ENCODE results near the gene DDX10. TPM values are rescaled to one million over a fixed set of nuclear protein-coding genes. Genes with fewer than 3 reads are reported as not detected.

DDX10 gene
- total and polyA plus RNA-seq, 2 of the 8 experiments (the other 6 are each of a cell fraction or from before 2014, with no cell fraction given) = 49.2 to 52.2 TPM

DNA sequence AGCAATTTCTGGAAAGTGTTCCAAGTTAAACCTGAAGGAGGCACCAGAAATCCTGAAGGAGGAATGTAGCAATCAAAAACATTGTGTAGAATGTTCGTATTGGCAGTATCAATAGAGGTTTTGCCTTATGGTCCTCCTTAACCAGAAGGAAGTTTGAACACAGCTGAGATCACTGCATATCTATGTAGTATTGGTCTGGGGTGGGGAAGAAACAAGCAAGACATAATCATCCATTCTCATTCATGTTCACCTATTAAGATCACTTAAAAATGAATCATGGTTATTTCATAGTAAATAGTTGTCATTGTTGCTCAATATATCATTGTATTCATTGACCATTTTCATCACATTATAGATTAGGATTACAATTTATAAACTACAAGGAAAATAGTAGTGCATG lies 160.5 kb downstream of the DDX10 start:
- no peak overlapping the region for H2BK15ac ChIP-seq (ENCODE audit: low read length)
- H3K79me2 ChIP-seq (ENCODE audit: control insufficient read depth in 1 of 2, insufficient read depth in 2 of 2, low read length in 2 of 2) = peaks cover 0 to 3% of the 10 kb centered on the region in 2 experiments; a peak in 2 of 4 replicates
- no peaks in the 10 kb centered on the region; a peak in 1 of 4 replicates for H3K9me3 ChIP-seq (ENCODE audit: insufficient read depth in 2 of 2, low read depth in 1 of 2, low read length in 1 of 2)
- H3K18ac ChIP-seq (ENCODE audit: extremely low read depth, low read length) = no peak overlapping the region
- no peak overlapping the region for H3K23ac ChIP-seq (ENCODE audit: insufficient read length)
- TF ChIP-seq TAF1 (IDR thresholded peaks at IDR 0.05; ENCODE audit: low read depth, low read length) = no peak
- no peak for TF ChIP-seq CBX8 (IDR thresholded peaks at IDR 0.05; ENCODE audit: borderline replicate concordance, low read depth, low read length)
- TF ChIP-seq GABPA (IDR thresholded peaks at IDR 0.05; ENCODE audit: borderline replicate concordance, insufficient read depth, low read length) = no peak
- no peak for TF ChIP-seq CREB1 (IDR thresholded peaks at IDR 0.05)
- TF ChIP-seq, protein P1, sequence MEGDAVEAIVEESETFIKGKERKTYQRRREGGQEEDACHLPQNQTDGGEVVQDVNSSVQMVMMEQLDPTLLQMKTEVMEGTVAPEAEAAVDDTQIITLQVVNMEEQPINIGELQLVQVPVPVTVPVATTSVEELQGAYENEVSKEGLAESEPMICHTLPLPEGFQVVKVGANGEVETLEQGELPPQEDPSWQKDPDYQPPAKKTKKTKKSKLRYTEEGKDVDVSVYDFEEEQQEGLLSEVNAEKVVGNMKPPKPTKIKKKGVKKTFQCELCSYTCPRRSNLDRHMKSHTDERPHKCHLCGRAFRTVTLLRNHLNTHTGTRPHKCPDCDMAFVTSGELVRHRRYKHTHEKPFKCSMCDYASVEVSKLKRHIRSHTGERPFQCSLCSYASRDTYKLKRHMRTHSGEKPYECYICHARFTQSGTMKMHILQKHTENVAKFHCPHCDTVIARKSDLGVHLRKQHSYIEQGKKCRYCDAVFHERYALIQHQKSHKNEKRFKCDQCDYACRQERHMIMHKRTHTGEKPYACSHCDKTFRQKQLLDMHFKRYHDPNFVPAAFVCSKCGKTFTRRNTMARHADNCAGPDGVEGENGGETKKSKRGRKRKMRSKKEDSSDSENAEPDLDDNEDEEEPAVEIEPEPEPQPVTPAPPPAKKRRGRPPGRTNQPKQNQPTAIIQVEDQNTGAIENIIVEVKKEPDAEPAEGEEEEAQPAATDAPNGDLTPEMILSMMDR (IDR thresholded peaks at IDR 0.05; ENCODE audit: control extremely low read depth in 1 of 3, insufficient read depth in 1 of 3, low read depth in 1 of 3, low read length in 3 of 3) = peak in 1 of 3 experiments; percentile 9; a peak in 1 of 4 replicates
- no peak overlapping the region for H2BK5ac ChIP-seq (ENCODE audit: low read depth, low read length)
- POLR2A ChIA-PET (ENCODE audit: partially characterized antibody) = no interaction called here
- H3K36me3 ChIP-seq (ENCODE audit: control insufficient read depth in 2 of 4, insufficient read depth in 4 of 4, low read length in 3 of 4) = no peaks in the 10 kb centered on the region
- H2BK120ac ChIP-seq (replicated peaks; ENCODE audit: low read depth, low read length) = no peak overlapping the region
- no peak overlapping the region for H2AFZ ChIP-seq (ENCODE audit: low read length)
- H3K27me3 ChIP-seq (replicated peaks in 1 of 4; ENCODE audit: control insufficient read depth in 3 of 4, extremely low read depth in 1 of 4, insufficient read depth in 3 of 4, low read length in 3 of 4) = no peaks in the 10 kb centered on the region
- H2AK5ac ChIP-seq (ENCODE audit: low read depth, low read length) = no peak overlapping the region
- H3K9ac ChIP-seq (replicated peaks in 1 of 4; ENCODE audit: extremely low read depth in 1 of 4, low read depth in 3 of 4, low read length in 3 of 4) = no peak overlapping the region
- no peak overlapping the region for H2BK20ac ChIP-seq (ENCODE audit: low read length)
- no peak overlapping the region for H2BK12ac ChIP-seq (ENCODE audit: low read depth, low read length)
- H4K5ac ChIP-seq (ENCODE audit: insufficient read length, low read depth, low read length) = no peak overlapping the region
- DNase-seq (ENCODE audit: low read depth in 1 of 2, low spot score in 2 of 2) = no peak
- no peaks in the 10 kb centered on the region; the same call in 1 of the 2 replicates for H3K79me1 ChIP-seq (ENCODE audit: low read depth, low read length)
- H3K4me3 ChIP-seq (ENCODE audit: extremely low read depth in 1 of 4, insufficient read depth in 2 of 4, low read depth in 3 of 4, low read length in 4 of 4) = no peak overlapping the region
- no peak overlapping the region for H3K56ac ChIP-seq (replicated peaks; ENCODE audit: insufficient read length, low read depth, low read length)
- no peaks in the 10 kb centered on the region for H3K23me2 ChIP-seq (ENCODE audit: low read depth, low read length)
- no peak overlapping the region for H4K91ac ChIP-seq (replicated peaks; ENCODE audit: insufficient read length, low read length)
- WGBS, 2 experiments (ENCODE audit: extremely low coverage in 1 of 2, insufficient coverage in 1 of 2, insufficient read length in 1 of 2, insufficient replicate concordance in 2 of 2, low coverage in 1 of 2, low lambda C conversion rate in 2 of 2, missing lambda C conversion rate in 1 of 2) = 93% methylated on average over 1 of the region's 1 CpG; no CpG with 5 or more reads in 1 of the 2 experiments
- H3K4ac ChIP-seq (replicated peaks; ENCODE audit: insufficient read length, low read depth, low read length) = no peak overlapping the region
- no peaks in the 10 kb centered on the region for H4K20me1 ChIP-seq (replicated peaks in 1 of 2; ENCODE audit: control insufficient read depth in 1 of 2, insufficient read depth in 2 of 2, low read length in 2 of 2)
- H3K27ac ChIP-seq (ENCODE audit: low read depth, low read length) = no peak overlapping the region
- H4K8ac ChIP-seq (ENCODE audit: extremely low read depth, insufficient read depth, low read length) = no peak overlapping the region
- H3K4me2 ChIP-seq (ENCODE audit: insufficient read depth in 1 of 2, low read depth in 2 of 2, low read length in 2 of 2) = no peak overlapping the region
- no peaks in the 10 kb centered on the region for H3K4me1 ChIP-seq (replicated peaks in 1 of 4; ENCODE audit: control insufficient read depth in 3 of 4, insufficient read depth in 4 of 4, low read length in 3 of 4)
- CTCF ChIA-PET (ENCODE audit: partially characterized antibody) = interaction anchor here (1.0 kb wide), 1 partner anchor 127 kb away, joined by 4 read pairs; no protein-coding TSS in a partner anchor
- no peak overlapping the region for H3K14ac ChIP-seq (ENCODE audit: insufficient read length)
- no peak for FAIRE-seq

Measured in H1 (cell line).